ENCODE measurements around the gene OTUD5.

- no peak for TF ChIP-seq CTCF (IDR thresholded peaks at IDR 0.05)
- TF ChIP-seq POLR2A (IDR thresholded peaks at IDR 0.05), result no peak
Observed at GRCh38 chrX:48902135-48902534, 55.3 kb downstream of the OTUD5 start.

All from testis (tissue), 2 donors.